HepG2 (cell line): ENCODE results near the gene LIPA. TPM values are rescaled to one million over a fixed set of nuclear protein-coding genes. Genes with fewer than 3 reads are reported as not detected.

ENCODE experiments used
- ARNT ChIP-seq: fragments of 450-650 bp; IDR thresholded peaks from 2 replicates; pipeline ENCODE4 v1.6.1; 2017
- ASH2L ChIP-seq: fragments of 300-600, 200-600 bp; sonication (generic); IDR thresholded peaks from 2 replicates; pipeline ENCODE4 v1.7.0; 2017; ENCODE audit warnings: low read depth, mild to moderate bottlenecking, moderate library complexity, mixed read lengths, low read length; ENCODE audit not compliant: insufficient read length
- CCDC6 ChIP-seq: sonication (generic); formaldehyde crosslinking; IDR thresholded peaks from 2 replicates; pipeline ENCODE4 v1.8.1; 2022; ENCODE audit warnings: mild to moderate bottlenecking, missing genetic modification reagents, moderate library complexity
- CHCHD3 ChIP-seq: sonication (generic); formaldehyde crosslinking; IDR thresholded peaks from 2 replicates; pipeline ENCODE4 v1.8.0; 2022; ENCODE audit warnings: mild to moderate bottlenecking, missing genetic modification reagents, moderate library complexity
- ESRRA ChIP-seq: sonication (generic); formaldehyde crosslinking; IDR thresholded peaks from 2 replicates; pipeline ENCODE4 v1.5.1; 2020; ENCODE audit warnings: mild to moderate bottlenecking, low read depth, missing genetic modification reagents
- KDM3A ChIP-seq: IDR thresholded peaks from 2 replicates; pipeline ENCODE4 v1.6.1; 2018; ENCODE audit warnings: low read depth, missing compliant biosample characterization
- MAX ChIP-seq: IDR thresholded peaks from 2 replicates; pipeline ENCODE4 v1.6.1; 2012; ENCODE audit warnings: inconsistent platforms
- POGK ChIP-seq: sonication (generic); formaldehyde crosslinking; conservative IDR thresholded peaks from 2 replicates; pipeline ENCODE4 v1.8.0; 2022; ENCODE audit warnings: mild to moderate bottlenecking, moderate library complexity, missing genetic modification reagents
- TOPORS ChIP-seq: sonication (generic); formaldehyde crosslinking; IDR thresholded peaks from 2 replicates; pipeline ENCODE4 v1.8.0; 2023; ENCODE audit warnings: mild to moderate bottlenecking, missing genetic modification reagents
- XBP1 ChIP-seq: sonication (generic); formaldehyde crosslinking; IDR thresholded peaks from 2 replicates; pipeline ENCODE4 v1.5.0; 2020; ENCODE audit warnings: missing genetic modification reagents
- ZNF101 ChIP-seq: sonication (generic); formaldehyde crosslinking; IDR thresholded peaks from 2 replicates; pipeline ENCODE4 v1.4.0; 2020; ENCODE audit warnings: mild to moderate bottlenecking, low read depth, missing genetic modification reagents, borderline replicate concordance
- ZNF263 ChIP-seq: sonication (generic); formaldehyde crosslinking; IDR thresholded peaks from 2 replicates; pipeline ENCODE4 v1.4.0; 2020; ENCODE audit warnings: missing genetic modification reagents
- ZNF3 ChIP-seq: IDR thresholded peaks from 2 replicates; pipeline ENCODE4 v1.7.0; 2017; ENCODE audit warnings: inconsistent platforms
- ZNF326 ChIP-seq: sonication (generic); formaldehyde crosslinking; IDR thresholded peaks from 2 replicates; pipeline ENCODE4 v1.4.0; 2020; ENCODE audit warnings: missing genetic modification reagents, borderline replicate concordance
- ZNF512 ChIP-seq: sonication (generic); formaldehyde crosslinking; IDR thresholded peaks from 2 replicates; pipeline ENCODE4 v1.4.0; 2020; ENCODE audit warnings: mild to moderate bottlenecking, missing genetic modification reagents
- ZNF639 ChIP-seq: conservative IDR thresholded peaks from 2 replicates; pipeline ENCODE4 v1.6.1; 2018; ENCODE audit warnings: missing genetic modification reagents
- ZNF710 ChIP-seq: sonication (generic); formaldehyde crosslinking; IDR thresholded peaks from 2 replicates; pipeline ENCODE4 v1.5.0; 2020; ENCODE audit warnings: mild to moderate bottlenecking, missing genetic modification reagents, borderline replicate concordance
- ZNF777 ChIP-seq: sonication (generic); formaldehyde crosslinking; IDR thresholded peaks from 2 replicates; pipeline ENCODE4 v1.4.0; 2020; ENCODE audit warnings: missing genetic modification reagents
- ZNF788 ChIP-seq: sonication (generic); formaldehyde crosslinking; IDR thresholded peaks from 2 replicates; pipeline ENCODE4 v1.5.0; 2020; ENCODE audit warnings: mild to moderate bottlenecking, missing genetic modification reagents, borderline replicate concordance
- polyA plus RNA-seq, 8 experiments: library from polyadenylated mRNA; depleted of rRNA in 3 of 8; stranded (reverse) in 7 of 8; unstranded in 1 of 8; fragments of >200 nt; fragmentation: Illumina TruSeq in 4 of 8; extraction: Trizol in 4 of 8; gene quantifications; 2 replicates each; pipeline versions ENCODE4 v1.2.1 to v1.2.3, GENCODE V29; 2011 to 2016; ENCODE audit warnings: low read depth in 4 of 8, missing spikeins in 1 of 8, mixed read lengths in 1 of 8; ENCODE audit not compliant: insufficient read depth in 1 of 8
- total RNA-seq, 5 experiments: library from RNA; depleted of rRNA; stranded (reverse); fragments of >200 nt; fragmentation: Illumina TruSeq; extraction: Trizol; gene quantifications; 2 replicates each; pipeline ENCODE4 v1.2.3, GENCODE V29; 2016; ENCODE audit warnings: low read depth in 1 of 5

The LIPA gene
- total and polyA plus RNA-seq, 2 of the 13 experiments (the other 11 are each of a cell fraction or from before 2014, with no cell fraction given): 57.1 to 79.5 TPM

- no peak for TF ChIP-seq POGK (CRISPR knock-in tag)
- 0 out of 2 replicates have a peak, but pooled peaks have one; percentile 12 for TF ChIP-seq ZNF639 (CRISPR knock-in tag)
- TF ChIP-seq ASH2L: peak; percentile 20
- TF ChIP-seq ESRRA (CRISPR knock-in tag): no peak
- TF ChIP-seq ZNF326: no peak
- no peak for TF ChIP-seq XBP1
- TF ChIP-seq ZNF788: 0 out of 2 replicates have a peak, but pooled peaks have one; percentile 13
- TF ChIP-seq TOPORS (CRISPR knock-in tag): 0 out of 2 replicates have a peak, but pooled peaks have one; percentile 19
- no peak for TF ChIP-seq ZNF3 (CRISPR knock-in tag)
- 0 out of 2 replicates have a peak, but pooled peaks have one; percentile 24 for TF ChIP-seq CCDC6 (CRISPR knock-in tag)
- 0 out of 2 replicates have a peak, but pooled peaks have one; percentile 8 for TF ChIP-seq KDM3A (CRISPR knock-in tag)
- no peak for TF ChIP-seq ZNF710
- TF ChIP-seq MAX: peak; percentile 28; the same call in 1 of the 2 replicates
- TF ChIP-seq ZNF101 (CRISPR knock-in tag): no peak
- TF ChIP-seq ZNF512 (CRISPR knock-in tag): no peak
- TF ChIP-seq ARNT: no peak
- peak; percentile 19; the same call in 1 of the 2 replicates for TF ChIP-seq ZNF777 (CRISPR knock-in tag)
- 0 out of 2 replicates have a peak, but pooled peaks have one; percentile 22 for TF ChIP-seq CHCHD3 (CRISPR knock-in tag)
- TF ChIP-seq ZNF263: peak; percentile 93
These were observed 638 bp downstream of the LIPA start (continued) for GRCh38 chr10:89250865-89251408.
